PFSK-1 (cell line): ENCODE measurements around the gene NAP1L1.
A peak's percentile ranks its signal among the peaks of the same experiment; 100 is the strongest.

Experiments used
- FOXP2 ChIP-seq: optimal IDR thresholded peaks from 2 replicates; pipeline ENCODE3; 2011; ENCODE audit warnings: borderline replicate concordance, control low read depth, inconsistent platforms; ENCODE audit not compliant: insufficient read depth; ENCODE audit errors: extremely low read length, extremely low read depth
- POLR2AphosphoS5 ChIP-seq: IDR thresholded peaks from 2 replicates; pipeline ENCODE4 v1.6.1; 2012; ENCODE audit warnings: low read depth, mild to moderate bottlenecking, control low read depth, low read length, moderate library complexity
- REST ChIP-seq, 2 experiments: IDR thresholded peaks; 2 replicates each; pipeline versions ENCODE4 v1.6.1 to v1.8.0; 2011 to 2012; ENCODE audit warnings: low read depth in 2 of 2, low read length in 2 of 2, control low read depth in 1 of 2, inconsistent platforms in 1 of 2, mild to moderate bottlenecking in 1 of 2, moderate library complexity in 1 of 2; ENCODE audit not compliant: insufficient read depth in 1 of 2
- SIN3A ChIP-seq: IDR thresholded peaks from 2 replicates; pipeline ENCODE4 v1.6.1; 2012; ENCODE audit warnings: mild to moderate bottlenecking, low read length, moderate library complexity, borderline replicate concordance; ENCODE audit not compliant: insufficient read depth
- TAF1 ChIP-seq: IDR thresholded peaks from 2 replicates; pipeline ENCODE4 v1.6.1; 2012; ENCODE audit warnings: low read length, control low read depth, borderline replicate concordance; ENCODE audit not compliant: insufficient read depth

NAP1L1 gene

GRCh38 chr12:76035045-76035444 is 49.4 kb downstream of the NAP1L1 start:
- 0 out of 2 replicates have a peak, but pooled peaks have one; percentile 34 for TF ChIP-seq POLR2AphosphoS5
- no peak for TF ChIP-seq REST (IDR thresholded peaks at IDR 0.05; ENCODE audit: insufficient read depth in 1 of 2, low read depth in 2 of 2, low read length in 2 of 2)

- TF ChIP-seq TAF1 (no peak), POLR2AphosphoS5 (no peak), SIN3A (no peak), FOXP2 (no peak), REST (IDR thresholded peaks at IDR 0.05; ENCODE audit: insufficient read depth in 1 of 2, low read depth in 2 of 2, low read length in 2 of 2) (no peak)
These were observed 51.1 kb downstream of the NAP1L1 start for GRCh38 chr12:76033081-76034011.

GRCh38 chr12:76032043-76032981 is 52.2 kb downstream of the NAP1L1 start:
- TF ChIP-seq SIN3A (no peak), TAF1 (no peak), FOXP2 (no peak), REST (IDR thresholded peaks at IDR 0.05; ENCODE audit: insufficient read depth in 1 of 2, low read depth in 2 of 2, low read length in 2 of 2) (no peak), POLR2AphosphoS5 (no peak; the same call in 1 of the 2 replicates)

- TF ChIP-seq TAF1 (peak; percentile 84), REST (IDR thresholded peaks at IDR 0.05; ENCODE audit: insufficient read depth in 1 of 2, low read depth in 2 of 2, low read length in 2 of 2) (peak in 1 of 2 experiments; percentile 50; a peak in 1 of 4 replicates), POLR2AphosphoS5 (peak; percentile 92), FOXP2 (peak; percentile 63), SIN3A (peak; percentile 87; the same call in 1 of the 2 replicates)
These were observed 53.0 kb downstream of the NAP1L1 start, which contains the start of gene PHLDA1 for GRCh38 chr12:76031414-76032042. Gene PHLDA1, minus strand, starts transcription at chr12:76031776.
